ENCODE data around the gene MRPL24. TPM values are rescaled to one million over a fixed set of nuclear protein-coding genes. Genes with fewer than 3 reads are reported as not detected.

MRPL24 gene
- total and polyA plus RNA-seq, 2 of the 13 experiments (the other 11 are each of a cell fraction or from before 2014, with no cell fraction given) = 38.1 to 42.9 TPM

DNA sequence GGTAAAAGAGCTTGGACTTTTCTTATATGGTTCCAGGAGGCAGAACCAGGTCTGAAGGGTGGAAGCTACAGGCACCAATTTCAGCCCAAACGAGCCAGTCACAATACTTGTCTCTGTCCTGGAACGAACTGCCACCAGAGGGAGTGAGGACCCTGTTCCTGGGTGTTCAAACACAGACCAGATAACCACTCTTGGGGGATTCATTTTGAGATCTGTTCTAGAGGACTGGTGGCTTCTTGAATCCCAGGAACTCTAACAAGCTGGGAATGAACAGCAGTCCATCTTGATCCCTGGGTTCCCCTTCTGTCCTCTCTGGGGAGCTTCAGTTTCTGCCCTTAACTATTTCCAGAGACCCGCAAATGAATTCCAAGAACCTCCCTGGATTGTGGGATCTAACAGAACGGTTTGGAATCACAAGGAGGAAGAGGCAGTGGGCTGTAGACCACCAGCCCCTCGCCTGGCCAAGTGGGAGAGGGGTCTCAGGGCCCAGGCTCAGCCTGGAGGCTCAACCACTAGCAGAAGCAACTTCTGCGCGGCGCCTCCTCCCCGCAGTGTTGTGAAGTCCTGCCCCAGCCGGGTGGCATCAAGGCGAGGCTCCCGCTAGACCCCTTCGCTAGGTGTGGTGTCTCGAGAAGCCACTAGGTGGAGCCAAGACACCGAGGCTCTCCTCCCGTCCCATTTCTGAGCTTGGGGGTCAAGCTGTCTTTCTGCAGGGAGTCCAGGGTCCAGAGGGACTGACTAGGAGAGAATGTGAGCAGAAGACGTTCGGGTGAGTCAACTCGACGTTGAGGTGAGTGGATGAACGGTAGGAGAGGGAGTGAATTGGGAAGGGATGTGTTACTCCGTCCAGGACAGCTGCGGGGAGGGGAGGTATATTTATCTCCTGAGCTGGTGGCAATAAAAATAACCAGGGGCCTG lies 51.6 kb downstream of the MRPL24 start (continued):
- TF ChIP-seq MXD1 (CRISPR knock-in tag; IDR thresholded peaks at IDR 0.05) = no peak
- TF ChIP-seq, protein P1, sequence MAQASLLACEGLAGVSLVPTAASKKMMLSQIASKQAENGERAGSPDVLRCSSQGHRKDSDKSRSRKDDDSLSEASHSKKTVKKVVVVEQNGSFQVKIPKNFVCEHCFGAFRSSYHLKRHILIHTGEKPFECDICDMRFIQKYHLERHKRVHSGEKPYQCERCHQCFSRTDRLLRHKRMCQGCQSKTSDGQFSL (CRISPR knock-in tag; IDR thresholded peaks at IDR 0.05) = no peak
- no peak for TF ChIP-seq ETS1 (CRISPR knock-in tag; IDR thresholded peaks at IDR 0.05)
- TF ChIP-seq ZNF510 (CRISPR knock-in tag; IDR thresholded peaks at IDR 0.05; ENCODE audit: low read depth) = no peak
- no peak for TF ChIP-seq ZNF180 (CRISPR knock-in tag; IDR thresholded peaks at IDR 0.05; ENCODE audit: borderline replicate concordance, low read depth)
- no peak for TF ChIP-seq NFAT5 (CRISPR knock-in tag; IDR thresholded peaks at IDR 0.05)
- TF ChIP-seq TFDP1 (CRISPR knock-in tag; IDR thresholded peaks at IDR 0.05; ENCODE audit: borderline replicate concordance) = no peak
- no peak for TF ChIP-seq CBX1 (IDR thresholded peaks at IDR 0.05; ENCODE audit: low read depth)
- TF ChIP-seq SMARCE1 (IDR thresholded peaks at IDR 0.05; ENCODE audit: borderline replicate concordance) = no peak
- TF ChIP-seq, protein P2, sequence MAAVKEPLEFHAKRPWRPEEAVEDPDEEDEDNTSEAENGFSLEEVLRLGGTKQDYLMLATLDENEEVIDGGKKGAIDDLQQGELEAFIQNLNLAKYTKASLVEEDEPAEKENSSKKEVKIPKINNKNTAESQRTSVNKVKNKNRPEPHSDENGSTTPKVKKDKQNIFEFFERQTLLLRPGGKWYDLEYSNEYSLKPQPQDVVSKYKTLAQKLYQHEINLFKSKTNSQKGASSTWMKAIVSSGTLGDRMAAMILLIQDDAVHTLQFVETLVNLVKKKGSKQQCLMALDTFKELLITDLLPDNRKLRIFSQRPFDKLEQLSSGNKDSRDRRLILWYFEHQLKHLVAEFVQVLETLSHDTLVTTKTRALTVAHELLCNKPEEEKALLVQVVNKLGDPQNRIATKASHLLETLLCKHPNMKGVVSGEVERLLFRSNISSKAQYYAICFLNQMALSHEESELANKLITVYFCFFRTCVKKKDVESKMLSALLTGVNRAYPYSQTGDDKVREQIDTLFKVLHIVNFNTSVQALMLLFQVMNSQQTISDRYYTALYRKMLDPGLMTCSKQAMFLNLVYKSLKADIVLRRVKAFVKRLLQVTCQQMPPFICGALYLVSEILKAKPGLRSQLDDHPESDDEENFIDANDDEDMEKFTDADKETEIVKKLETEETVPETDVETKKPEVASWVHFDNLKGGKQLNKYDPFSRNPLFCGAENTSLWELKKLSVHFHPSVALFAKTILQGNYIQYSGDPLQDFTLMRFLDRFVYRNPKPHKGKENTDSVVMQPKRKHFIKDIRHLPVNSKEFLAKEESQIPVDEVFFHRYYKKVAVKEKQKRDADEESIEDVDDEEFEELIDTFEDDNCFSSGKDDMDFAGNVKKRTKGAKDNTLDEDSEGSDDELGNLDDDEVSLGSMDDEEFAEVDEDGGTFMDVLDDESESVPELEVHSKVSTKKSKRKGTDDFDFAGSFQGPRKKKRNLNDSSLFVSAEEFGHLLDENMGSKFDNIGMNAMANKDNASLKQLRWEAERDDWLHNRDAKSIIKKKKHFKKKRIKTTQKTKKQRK (IDR thresholded peaks at IDR 0.05; ENCODE audit: low read length) = no peak
- 0 out of 2 replicates have a peak, but pooled peaks have one; percentile 46 for TF ChIP-seq ZNF614 (CRISPR knock-in tag; IDR thresholded peaks at IDR 0.05; ENCODE audit: borderline replicate concordance)
- no peak for TF ChIP-seq ZNF567 (CRISPR knock-in tag; IDR thresholded peaks at IDR 0.05; ENCODE audit: borderline replicate concordance)
- no peak for TF ChIP-seq MEIS2 (CRISPR knock-in tag; IDR thresholded peaks at IDR 0.05)
- 0 out of 2 replicates have a peak, but pooled peaks have one; percentile 15 for TF ChIP-seq ARNT2 (CRISPR knock-in tag; IDR thresholded peaks at IDR 0.05; ENCODE audit: low read depth)
- no peak for TF ChIP-seq ZNF3 (CRISPR knock-in tag; IDR thresholded peaks at IDR 0.05)
- no peak; the same call in 1 of the 2 replicates for TF ChIP-seq ZNF350 (CRISPR knock-in tag; IDR thresholded peaks at IDR 0.05; ENCODE audit: borderline replicate concordance, low read depth)
- TF ChIP-seq PLRG1 (conservative IDR thresholded peaks at IDR 0.05) = no peak

Measured in HepG2 (cell line).